Measurements from ENCODE around the gene MEPCE. TPM values are rescaled to one million over a fixed set of nuclear protein-coding genes. Genes with fewer than 3 reads are reported as not detected.

MEPCE gene
- total RNA-seq, 1 donor from 2014 or later: 18.5 TPM

GRCh38 chr7:100400041-100400440 lies 29.6 kb upstream of the MEPCE start:
- TF ChIP-seq, protein P1, sequence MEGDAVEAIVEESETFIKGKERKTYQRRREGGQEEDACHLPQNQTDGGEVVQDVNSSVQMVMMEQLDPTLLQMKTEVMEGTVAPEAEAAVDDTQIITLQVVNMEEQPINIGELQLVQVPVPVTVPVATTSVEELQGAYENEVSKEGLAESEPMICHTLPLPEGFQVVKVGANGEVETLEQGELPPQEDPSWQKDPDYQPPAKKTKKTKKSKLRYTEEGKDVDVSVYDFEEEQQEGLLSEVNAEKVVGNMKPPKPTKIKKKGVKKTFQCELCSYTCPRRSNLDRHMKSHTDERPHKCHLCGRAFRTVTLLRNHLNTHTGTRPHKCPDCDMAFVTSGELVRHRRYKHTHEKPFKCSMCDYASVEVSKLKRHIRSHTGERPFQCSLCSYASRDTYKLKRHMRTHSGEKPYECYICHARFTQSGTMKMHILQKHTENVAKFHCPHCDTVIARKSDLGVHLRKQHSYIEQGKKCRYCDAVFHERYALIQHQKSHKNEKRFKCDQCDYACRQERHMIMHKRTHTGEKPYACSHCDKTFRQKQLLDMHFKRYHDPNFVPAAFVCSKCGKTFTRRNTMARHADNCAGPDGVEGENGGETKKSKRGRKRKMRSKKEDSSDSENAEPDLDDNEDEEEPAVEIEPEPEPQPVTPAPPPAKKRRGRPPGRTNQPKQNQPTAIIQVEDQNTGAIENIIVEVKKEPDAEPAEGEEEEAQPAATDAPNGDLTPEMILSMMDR (IDR thresholded peaks at IDR 0.05; ENCODE audit: partially characterized antibody, unreplicated experiment): no peak
- H3K27me3 Mint-ChIP-seq (ENCODE audit: unreplicated experiment): peaks cover 4% of the 10 kb centered on the region
- H3K36me3 Mint-ChIP-seq (ENCODE audit: unreplicated experiment): no peaks in the 10 kb centered on the region
- H3K4me1 Mint-ChIP-seq (ENCODE audit: low read depth, unreplicated experiment): peaks cover 27% of the 10 kb centered on the region
- no peak overlapping the region for H3K4me3 Mint-ChIP-seq (ENCODE audit: unreplicated experiment)
- peaks cover 7% of the 10 kb centered on the region for H3K9me3 Mint-ChIP-seq (ENCODE audit: unreplicated experiment)
- H3K27ac Mint-ChIP-seq (ENCODE audit: unreplicated experiment): no peak overlapping the region
- DNase-seq: no peak

GRCh38 chr7:100400656-100401055 lies 29.0 kb upstream of the MEPCE start:
- peaks cover 7% of the 10 kb centered on the region for H3K27me3 Mint-ChIP-seq (ENCODE audit: unreplicated experiment)
- H3K4me1 Mint-ChIP-seq (ENCODE audit: low read depth, unreplicated experiment): peaks cover 27% of the 10 kb centered on the region
- DNase-seq: peak; percentile 67
- TF ChIP-seq, protein P1 (IDR thresholded peaks at IDR 0.05; ENCODE audit: partially characterized antibody, unreplicated experiment): no peak
- no peaks in the 10 kb centered on the region for H3K36me3 Mint-ChIP-seq (ENCODE audit: unreplicated experiment)
- no peak overlapping the region for H3K27ac Mint-ChIP-seq (ENCODE audit: unreplicated experiment)
- H3K4me3 Mint-ChIP-seq (ENCODE audit: unreplicated experiment): no peak overlapping the region
- H3K9me3 Mint-ChIP-seq (ENCODE audit: unreplicated experiment): peaks cover 7% of the 10 kb centered on the region

- Mint-ChIP-seq H3K4me1 (ENCODE audit: low read depth, unreplicated experiment) (peaks cover 27% of the 10 kb centered on the region), H3K27ac (ENCODE audit: unreplicated experiment) (peak overlapping the region; percentile 44), H3K36me3 (ENCODE audit: unreplicated experiment) (no peaks in the 10 kb centered on the region), H3K4me3 (ENCODE audit: unreplicated experiment) (peak overlapping the region; percentile 11), H3K9me3 (ENCODE audit: unreplicated experiment) (peaks cover 3% of the 10 kb centered on the region), H3K27me3 (ENCODE audit: unreplicated experiment) (peaks cover 7% of the 10 kb centered on the region)
- TF ChIP-seq, protein P1 (IDR thresholded peaks at IDR 0.05; ENCODE audit: partially characterized antibody, unreplicated experiment): no peak
- peak; percentile 38 for DNase-seq
Measured at GRCh38 chr7:100401811-100402210, 27.8 kb upstream of the MEPCE start.

GRCh38 chr7:100402241-100402640 lies 27.4 kb upstream of the MEPCE start:
- TF ChIP-seq, protein P1 (IDR thresholded peaks at IDR 0.05; ENCODE audit: partially characterized antibody, unreplicated experiment): no peak
- Mint-ChIP-seq H3K27ac (ENCODE audit: unreplicated experiment) (peak overlapping the region; percentile 44), H3K9me3 (ENCODE audit: unreplicated experiment) (peaks cover 3% of the 10 kb centered on the region), H3K27me3 (ENCODE audit: unreplicated experiment) (peaks cover 7% of the 10 kb centered on the region), H3K4me3 (ENCODE audit: unreplicated experiment) (peak overlapping the region; percentile 11), H3K4me1 (ENCODE audit: low read depth, unreplicated experiment) (peaks cover 27% of the 10 kb centered on the region), H3K36me3 (ENCODE audit: unreplicated experiment) (no peaks in the 10 kb centered on the region)
- DNase-seq: no peak

DNA sequence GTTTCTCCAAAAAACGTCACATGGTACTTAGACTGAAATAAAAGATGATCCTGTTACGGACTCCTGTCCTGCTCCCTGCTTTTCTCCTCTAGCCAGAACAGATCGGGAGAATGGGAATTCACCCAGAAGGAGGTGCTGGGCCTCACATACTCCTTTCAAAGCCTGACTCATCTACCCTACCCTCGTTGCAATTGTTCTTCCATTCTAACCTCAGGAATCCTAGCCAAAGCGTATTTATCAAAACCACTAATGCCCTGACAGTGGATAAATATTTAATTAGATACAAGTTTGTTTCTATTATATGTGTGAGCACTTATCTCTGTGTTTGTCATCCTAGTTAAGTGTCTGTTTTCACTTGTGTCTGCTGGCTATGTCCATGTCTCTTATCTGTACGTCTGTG lies 22.9 kb upstream of the MEPCE start:
- peaks cover 9% of the 10 kb centered on the region for H3K4me1 Mint-ChIP-seq (ENCODE audit: low read depth, unreplicated experiment)
- peaks cover 3% of the 10 kb centered on the region for H3K9me3 Mint-ChIP-seq (ENCODE audit: unreplicated experiment)
- H3K27ac Mint-ChIP-seq (ENCODE audit: unreplicated experiment): no peak overlapping the region
- no peak for DNase-seq
- TF ChIP-seq, protein P1 (IDR thresholded peaks at IDR 0.05; ENCODE audit: partially characterized antibody, unreplicated experiment): no peak
- H3K4me3 Mint-ChIP-seq (ENCODE audit: unreplicated experiment): no peak overlapping the region
- no peaks in the 10 kb centered on the region for H3K36me3 Mint-ChIP-seq (ENCODE audit: unreplicated experiment)
- peaks cover 3% of the 10 kb centered on the region for H3K27me3 Mint-ChIP-seq (ENCODE audit: unreplicated experiment)

Data from glutamatergic neuron (in vitro differentiated cells).